ENCODE measurements around the gene SPOPL.

DNA sequence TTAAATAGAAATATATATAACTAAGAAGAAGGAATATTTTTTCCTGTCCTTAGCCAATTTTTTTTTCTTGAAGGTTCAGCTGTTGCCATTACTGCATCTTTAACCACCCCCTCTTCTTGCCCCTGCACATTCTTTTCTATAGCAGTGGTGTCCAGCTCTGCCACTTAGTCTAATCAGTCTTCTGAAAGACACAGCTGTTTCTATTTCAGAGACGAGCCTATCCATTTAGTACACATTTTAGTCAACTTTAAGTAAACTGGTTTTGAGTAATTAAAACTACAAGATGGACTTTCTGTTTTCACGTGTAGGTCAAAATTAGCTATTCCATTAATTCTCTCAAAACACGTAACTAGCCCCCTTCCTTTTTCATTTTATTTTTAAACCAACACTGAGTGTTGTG, 21.0 kb downstream of the SPOPL start:
- TF ChIP-seq, protein P1, sequence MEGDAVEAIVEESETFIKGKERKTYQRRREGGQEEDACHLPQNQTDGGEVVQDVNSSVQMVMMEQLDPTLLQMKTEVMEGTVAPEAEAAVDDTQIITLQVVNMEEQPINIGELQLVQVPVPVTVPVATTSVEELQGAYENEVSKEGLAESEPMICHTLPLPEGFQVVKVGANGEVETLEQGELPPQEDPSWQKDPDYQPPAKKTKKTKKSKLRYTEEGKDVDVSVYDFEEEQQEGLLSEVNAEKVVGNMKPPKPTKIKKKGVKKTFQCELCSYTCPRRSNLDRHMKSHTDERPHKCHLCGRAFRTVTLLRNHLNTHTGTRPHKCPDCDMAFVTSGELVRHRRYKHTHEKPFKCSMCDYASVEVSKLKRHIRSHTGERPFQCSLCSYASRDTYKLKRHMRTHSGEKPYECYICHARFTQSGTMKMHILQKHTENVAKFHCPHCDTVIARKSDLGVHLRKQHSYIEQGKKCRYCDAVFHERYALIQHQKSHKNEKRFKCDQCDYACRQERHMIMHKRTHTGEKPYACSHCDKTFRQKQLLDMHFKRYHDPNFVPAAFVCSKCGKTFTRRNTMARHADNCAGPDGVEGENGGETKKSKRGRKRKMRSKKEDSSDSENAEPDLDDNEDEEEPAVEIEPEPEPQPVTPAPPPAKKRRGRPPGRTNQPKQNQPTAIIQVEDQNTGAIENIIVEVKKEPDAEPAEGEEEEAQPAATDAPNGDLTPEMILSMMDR (IDR thresholded peaks at IDR 0.05) = no peak
- no peak for TF ChIP-seq POLR2A (IDR thresholded peaks at IDR 0.05)
